ENCODE results near the gene KL. TPM values are rescaled to one million over a fixed set of nuclear protein-coding genes. Genes with fewer than 3 reads are reported as not detected.

Gene KL
- total RNA-seq, 1 experiment from 2014 or later = 1.3 TPM

- no TSS peak for BruUV-seq (replicated peaks)
- no peak for DNase-seq
- Histone ChIP-seq H3K9me3 (no peaks in the 10 kb centered on the region; the same call in 1 of the 2 replicates), H3K36me3 (ENCODE audit: control insufficient read depth, insufficient read depth, low read length) (no peaks in the 10 kb centered on the region), H3K4me1 (no peaks in the 10 kb centered on the region), H3K27me3 (replicated peaks; ENCODE audit: control insufficient read depth, insufficient read depth, low read length) (no peaks in the 10 kb centered on the region), H3K4me3 (ENCODE audit: low read depth, low read length) (no peak overlapping the region)
- POLR2A ChIA-PET = no interaction called here
- Mint-ChIP-seq H3K9me3 (ENCODE audit: unreplicated experiment) (peaks cover under 1% of the 10 kb centered on the region), H3K36me3 (ENCODE audit: insufficient read depth, unreplicated experiment) (no peaks in the 10 kb centered on the region), H3K4me3 (ENCODE audit: unreplicated experiment) (no peak overlapping the region), H3K27ac (ENCODE audit: unreplicated experiment) (no peak overlapping the region), H3K4me1 (ENCODE audit: low read depth, unreplicated experiment) (no peaks in the 10 kb centered on the region), H3K27me3 (ENCODE audit: insufficient read depth, unreplicated experiment) (peaks cover 8% of the 10 kb centered on the region)
- CTCF ChIA-PET = no interaction called here
- TF ChIP-seq CTCF (IDR thresholded peaks at IDR 0.05; ENCODE audit: insufficient read depth in 1 of 2, low read depth in 1 of 2, low read length in 1 of 2, severe bottlenecking in 1 of 2, unreplicated experiment in 1 of 2) = no peak
- intact Hi-C loops (cut with micrococcal nuclease; ENCODE audit: unreplicated experiment) = no loop called here
These were observed 26.3 kb upstream of the KL start for GRCh38 chr13:32989942-32990341.

- CTCF ChIA-PET = no interaction called here
- peaks cover 5% of the 10 kb centered on the region for H3K27me3 Mint-ChIP-seq (ENCODE audit: insufficient read depth, unreplicated experiment)
These were observed 23.1 kb upstream of the KL start for GRCh38 chr13:32993145-32993544.

GRCh38 chr13:32997399-32997798 is 18.8 kb upstream of the KL start:
- Histone ChIP-seq H3K4me3 (ENCODE audit: low read depth, low read length) (no peak overlapping the region), H3K27me3 (replicated peaks; ENCODE audit: control insufficient read depth, insufficient read depth, low read length) (no peaks in the 10 kb centered on the region), H3K36me3 (ENCODE audit: control insufficient read depth, insufficient read depth, low read length) (no peaks in the 10 kb centered on the region), H3K4me1 (no peaks in the 10 kb centered on the region), H3K9me3 (no peaks in the 10 kb centered on the region)
- intact Hi-C loops (cut with micrococcal nuclease; ENCODE audit: unreplicated experiment) = no loop called here
- no peak for DNase-seq
- Mint-ChIP-seq H3K4me1 (ENCODE audit: low read depth, unreplicated experiment) (no peaks in the 10 kb centered on the region), H3K27ac (ENCODE audit: unreplicated experiment) (no peak overlapping the region), H3K27me3 (ENCODE audit: insufficient read depth, unreplicated experiment) (no peaks in the 10 kb centered on the region), H3K4me3 (ENCODE audit: unreplicated experiment) (no peak overlapping the region), H3K36me3 (ENCODE audit: insufficient read depth, unreplicated experiment) (no peaks in the 10 kb centered on the region), H3K9me3 (ENCODE audit: unreplicated experiment) (no peaks in the 10 kb centered on the region)
- CTCF ChIA-PET = no interaction called here
- no peak for TF ChIP-seq CTCF (IDR thresholded peaks at IDR 0.05; ENCODE audit: insufficient read depth in 1 of 2, low read depth in 1 of 2, low read length in 1 of 2, severe bottlenecking in 1 of 2, unreplicated experiment in 1 of 2)
- BruUV-seq (replicated peaks) = no TSS peak
- POLR2A ChIA-PET = no interaction called here

More at GRCh38 chr13:32993145-32993544, 23.1 kb upstream of the KL start:
- Histone ChIP-seq H3K4me1 (no peaks in the 10 kb centered on the region), H3K9me3 (no peaks in the 10 kb centered on the region), H3K27me3 (replicated peaks; ENCODE audit: control insufficient read depth, insufficient read depth, low read length) (no peaks in the 10 kb centered on the region), H3K4me3 (ENCODE audit: low read depth, low read length) (no peak overlapping the region), H3K36me3 (ENCODE audit: control insufficient read depth, insufficient read depth, low read length) (no peaks in the 10 kb centered on the region)
- Mint-ChIP-seq H3K27ac (ENCODE audit: unreplicated experiment) (no peak overlapping the region), H3K4me1 (ENCODE audit: low read depth, unreplicated experiment) (no peaks in the 10 kb centered on the region), H3K9me3 (ENCODE audit: unreplicated experiment) (no peaks in the 10 kb centered on the region), H3K36me3 (ENCODE audit: insufficient read depth, unreplicated experiment) (no peaks in the 10 kb centered on the region), H3K4me3 (ENCODE audit: unreplicated experiment) (no peak overlapping the region)
- no peak for TF ChIP-seq CTCF (IDR thresholded peaks at IDR 0.05; ENCODE audit: insufficient read depth in 1 of 2, low read depth in 1 of 2, low read length in 1 of 2, severe bottlenecking in 1 of 2, unreplicated experiment in 1 of 2)
- POLR2A ChIA-PET = no interaction called here
- intact Hi-C loops (cut with micrococcal nuclease; ENCODE audit: unreplicated experiment) = no loop called here
- no peak for DNase-seq
- BruUV-seq (replicated peaks) = no TSS peak
